Caco-2 (cell line): ENCODE data around the gene ZFP91. TPM values are rescaled to one million over a fixed set of nuclear protein-coding genes. Genes with fewer than 3 reads are reported as not detected.

Experiments
- Bru-seq: library from RNA; stranded (reverse); fragments of 400-500 nt; gene quantifications from one replicate; lab custom pipeline; 2021; lab: Mats Ljungman, UMichigan
- BruChase-seq, 2 experiments: library from RNA; stranded (reverse); fragments of 400-500 nt; gene quantifications; one replicate each; lab custom pipeline; 2021; lab: Mats Ljungman, UMichigan
- BruUV-seq: library from RNA; stranded (reverse); fragments of 400-500 nt; replicated peaks from 2 replicates; lab custom pipeline; 2021; lab: Mats Ljungman, UMichigan
- CTCF ChIA-PET: fragments of 300-600 bp; sonication (Branson Sonifier 250); formaldehyde crosslinking; loops from one replicate; lab custom pipeline; 2022; ENCODE audit warnings: antibody characterized with exemption; lab: Charles Lee
- POLR2A ChIA-PET: fragments of 300-600 bp; sonication (Branson Sonifier 250); formaldehyde crosslinking; loops from one replicate; lab custom pipeline; 2022; ENCODE audit warnings: antibody characterized with exemption; lab: Charles Lee
- DNase-seq, 2 experiments: peaks; one replicate each; pipeline versions ENCODE4 v3.0.0 to v3.0.0-alpha.2; 2020 to 2022
- H3K27me3 ChIP-seq: replicated peaks from 2 replicates; pipeline ENCODE4 v1.6.0; 2011; ENCODE audit warnings: low read length; ENCODE audit not compliant: control insufficient read depth, insufficient read depth
- H3K36me3 ChIP-seq: 2 replicates; pipeline ENCODE4 v1.5.1; 2011; ENCODE audit warnings: low read length; ENCODE audit not compliant: control insufficient read depth, insufficient read depth
- H3K4me1 ChIP-seq: fragments of 250-450 bp; sonication (Bioruptor Pico); 2 replicates; pipeline ENCODE4 v1.5.1; 2020; ENCODE audit warnings: mild to moderate bottlenecking
- H3K4me3 ChIP-seq: 2 replicates; pipeline ENCODE4 v1.5.1; 2011; ENCODE audit warnings: low read depth, mild to moderate bottlenecking, control low read depth, low read length
- H3K9me3 ChIP-seq: fragments of 250-450 bp; sonication (Bioruptor Pico); 2 replicates; pipeline ENCODE4 v1.5.1; 2020; ENCODE audit warnings: mild to moderate bottlenecking, moderate library complexity
- H3K27ac Mint-ChIP-seq: one replicate; pipeline ENCODE4 v1.8.0; 2022; ENCODE audit warnings: mixed read lengths; ENCODE audit not compliant: unreplicated experiment
- H3K27me3 Mint-ChIP-seq: one replicate; pipeline ENCODE4 v1.8.0; 2022; ENCODE audit warnings: mixed read lengths; ENCODE audit not compliant: insufficient read depth, unreplicated experiment
- H3K36me3 Mint-ChIP-seq: one replicate; pipeline ENCODE4 v1.8.0; 2022; ENCODE audit warnings: mild to moderate bottlenecking, mixed read lengths; ENCODE audit not compliant: insufficient read depth, unreplicated experiment
- H3K4me1 Mint-ChIP-seq: one replicate; pipeline ENCODE4 v1.8.0; 2022; ENCODE audit warnings: low read depth, mixed read lengths; ENCODE audit not compliant: unreplicated experiment
- H3K4me3 Mint-ChIP-seq: one replicate; pipeline ENCODE4 v1.8.0; 2022; ENCODE audit warnings: mild to moderate bottlenecking, moderate library complexity, mixed read lengths; ENCODE audit not compliant: unreplicated experiment
- H3K9me3 Mint-ChIP-seq: one replicate; pipeline ENCODE4 v1.8.0; 2022; ENCODE audit warnings: mixed read lengths; ENCODE audit not compliant: unreplicated experiment
- CTCF ChIP-seq, 2 experiments: fragments of 200-600 bp in 1 of 2; IDR thresholded peaks; 1 replicate in 1 of 2; 2 replicates in 1 of 2; pipeline versions ENCODE4 v1.5.1 to v1.8.0; 2011 to 2022; ENCODE audit warnings: antibody characterized with exemption in 1 of 2, control low read depth in 1 of 2, inconsistent platforms in 1 of 2, low read depth in 1 of 2, low read length in 1 of 2, mild to moderate bottlenecking in 1 of 2, moderate library complexity in 1 of 2; ENCODE audit not compliant: insufficient read depth in 1 of 2, severe bottlenecking in 1 of 2, unreplicated experiment in 1 of 2
- intact Hi-C: fragments of 100-400 bp; cut with micrococcal nuclease; formaldehyde crosslinking; loops from one replicate; pipeline ENCODE4 v1.10.0; 2022; ENCODE audit not compliant: unreplicated experiment
- long read RNA-seq: library from polyadenylated mRNA; stranded (forward); transcript quantifications from one replicate; pipeline ENCODE4 v2.0.0, GENCODE V29; 2022
- total RNA-seq: library from RNA; stranded (reverse); gene quantifications from 2 replicates; pipeline ENCODE4 v1.2.3, GENCODE V29; 2022

ZFP91 gene
- 37.5 and 40.6 TPM in 2 replicates for total RNA-seq
- percentile 97 among the genes with signal in this experiment for Bru-seq, nascent RNA
- percentile 100 among the genes with signal in this experiment for BruChase-seq, experiment 1, labeled RNA remaining after a 2-hour chase
- percentile 98 among the genes with signal in this experiment for BruChase-seq, experiment 2, labeled RNA remaining after a 6-hour chase
- long read RNA-seq, full-length matches to known transcripts: 8 of 11 reads
- long read RNA-seq, partial matches to known transcripts: 0 of 11 reads
- long read RNA-seq, other reads (novel, unspliced or antisense): 3 of 11 reads

GRCh38 chr11:58578635-58579191 lies at the start of gene ZFP91:
ZFP91 (plus strand) TSS chr11:58579063; CDS start chr11:58579282, 219 bp downstream.
- H3K4me1 ChIP-seq: no peaks in the 10 kb centered on the region
- POLR2A ChIA-PET: no interaction called here

GRCh38 chr11:58530236-58530635 lies 48.6 kb upstream of the ZFP91 start:
- BruUV-seq: no TSS peak
- Histone ChIP-seq H3K27me3 (no peaks in the 10 kb centered on the region), H3K9me3 (no peaks in the 10 kb centered on the region), H3K36me3 (no peaks in the 10 kb centered on the region), H3K4me3 (no peak overlapping the region), H3K4me1 (no peaks in the 10 kb centered on the region)
- Mint-ChIP-seq H3K4me3 (no peak overlapping the region), H3K4me1 (peaks cover 6% of the 10 kb centered on the region), H3K27me3 (no peaks in the 10 kb centered on the region), H3K9me3 (peaks cover 10% of the 10 kb centered on the region), H3K36me3 (no peaks in the 10 kb centered on the region), H3K27ac (no peak overlapping the region)
- DNase-seq: no peak
- ChIA-PET CTCF (no interaction called here), POLR2A (no interaction called here)
- intact Hi-C loops: no loop called here
- no peak for TF ChIP-seq CTCF (IDR thresholded peaks at IDR 0.05; ENCODE audit: insufficient read depth in 1 of 2, low read depth in 1 of 2, low read length in 1 of 2, severe bottlenecking in 1 of 2, unreplicated experiment in 1 of 2)

More at GRCh38 chr11:58578635-58579191, at the start of gene ZFP91:
- Mint-ChIP-seq H3K27ac (peak within 1 kb of the TSS; percentile 99), H3K4me1 (no peaks in the 10 kb centered on the region), H3K36me3 (peaks cover 36% of the 10 kb centered on the region), H3K4me3 (peak within 1 kb of the TSS; percentile 99), H3K27me3 (no peaks in the 10 kb centered on the region), H3K9me3 (no peaks in the 10 kb centered on the region)
- intact Hi-C loops: loop anchor here (1.0 to 5.0 kb wide), 7 partner anchors 184 to 911 kb away; partner anchors contain the start of genes FAM111A and FAM111B
- Histone ChIP-seq H3K4me3 (peak within 1 kb of the TSS; percentile 78), H3K9me3 (no peaks in the 10 kb centered on the region), H3K27me3 (no peaks in the 10 kb centered on the region), H3K36me3 (no peaks in the 10 kb centered on the region)
- no TSS peak for BruUV-seq
- no peak for TF ChIP-seq CTCF (IDR thresholded peaks at IDR 0.05; ENCODE audit: insufficient read depth in 1 of 2, low read depth in 1 of 2, low read length in 1 of 2, severe bottlenecking in 1 of 2, unreplicated experiment in 1 of 2)
- DNase-seq: peak; percentile 95 to 98
- CTCF ChIA-PET: interaction anchor here (1.5 to 2.2 kb wide), 3 partner anchors 11 to 51 kb away, joined by 4 to 11 read pairs (median 10); no protein-coding TSS in a partner anchor

GRCh38 chr11:58531865-58532341 lies 47.0 kb upstream of the ZFP91 start:
- intact Hi-C loops: no loop called here
- Histone ChIP-seq H3K36me3 (no peaks in the 10 kb centered on the region), H3K4me3 (no peak overlapping the region), H3K9me3 (no peaks in the 10 kb centered on the region), H3K4me1 (no peaks in the 10 kb centered on the region), H3K27me3 (no peaks in the 10 kb centered on the region)
- BruUV-seq: no TSS peak
- no peak for DNase-seq
- Mint-ChIP-seq H3K36me3 (no peaks in the 10 kb centered on the region), H3K27ac (no peak overlapping the region), H3K9me3 (peaks cover 10% of the 10 kb centered on the region), H3K4me1 (peaks cover 6% of the 10 kb centered on the region), H3K27me3 (no peaks in the 10 kb centered on the region), H3K4me3 (no peak overlapping the region)
- ChIA-PET CTCF (no interaction called here), POLR2A (no interaction called here)
- no peak for TF ChIP-seq CTCF (IDR thresholded peaks at IDR 0.05; ENCODE audit: insufficient read depth in 1 of 2, low read depth in 1 of 2, low read length in 1 of 2, severe bottlenecking in 1 of 2, unreplicated experiment in 1 of 2)
